HEK293T (cell line): ENCODE results near the gene TEAD3.

Source experiments
- CTCF ChIA-PET: fragments of 350-600 bp; formaldehyde crosslinking; extraction: SDS; loops from one replicate; lab custom pipeline; 2021; ENCODE audit warnings: antibody characterized with exemption, inconsistent platforms; lab: Yijun Ruan, JAX
- POLR2A ChIA-PET: fragments of 350-600 bp; formaldehyde crosslinking; extraction: SDS; loops from one replicate; lab custom pipeline; 2020; ENCODE audit warnings: antibody characterized with exemption, inconsistent platforms; lab: Yijun Ruan, JAX
- DNase-seq: peaks from one replicate; pipeline ENCODE4 v3.0.0; 2012; ENCODE audit warnings: mixed read lengths; ENCODE audit errors: extremely low spot score
- ARNT ChIP-seq: fragments of 450-650 bp; IDR thresholded peaks from 2 replicates; pipeline ENCODE4 v1.6.1; 2017; ENCODE audit warnings: mild to moderate bottlenecking
- BHLHE40 ChIP-seq: fragments of 450-650 bp; IDR thresholded peaks from 2 replicates; pipeline ENCODE4 v1.6.1; 2016; ENCODE audit warnings: mild to moderate bottlenecking, moderate library complexity, borderline replicate concordance
- CTBP1 ChIP-seq: fragments of 450-650 bp; IDR thresholded peaks from 2 replicates; pipeline ENCODE4 v1.6.1; 2016; ENCODE audit warnings: borderline replicate concordance
- ELF4 ChIP-seq: fragments of 450-650 bp; IDR thresholded peaks from 2 replicates; pipeline ENCODE4 v1.6.1; 2017; ENCODE audit warnings: antibody characterized with exemption
- FOXA1 ChIP-seq: fragments of 450-650 bp; IDR thresholded peaks from 2 replicates; pipeline ENCODE4 v1.6.1; 2016; ENCODE audit warnings: mild to moderate bottlenecking
- FOXK2 ChIP-seq: fragments of 450-650 bp; IDR thresholded peaks from 2 replicates; pipeline ENCODE4 v1.6.1; 2016; ENCODE audit warnings: mild to moderate bottlenecking
- FOXM1 ChIP-seq: fragments of 450-650 bp; IDR thresholded peaks from 2 replicates; pipeline ENCODE4 v1.6.1; 2017; ENCODE audit warnings: mild to moderate bottlenecking, borderline replicate concordance
- HDGF ChIP-seq: fragments of 450-650 bp; IDR thresholded peaks from 2 replicates; pipeline ENCODE4 v1.6.1; 2017; ENCODE audit warnings: antibody characterized with exemption, borderline replicate concordance
- L3MBTL2 ChIP-seq: fragments of 450-650 bp; conservative IDR thresholded peaks from 2 replicates; pipeline ENCODE4 v1.6.1; 2016; ENCODE audit warnings: mild to moderate bottlenecking
- LEF1 ChIP-seq: fragments of 450-650 bp; IDR thresholded peaks from 2 replicates; pipeline ENCODE4 v1.6.1; 2017; ENCODE audit warnings: mild to moderate bottlenecking, borderline replicate concordance
- NFRKB ChIP-seq: fragments of 450-650 bp; IDR thresholded peaks from 2 replicates; pipeline ENCODE4 v1.6.1; 2016; ENCODE audit warnings: mild to moderate bottlenecking, moderate library complexity
- SP1 ChIP-seq: fragments of 450-650 bp; IDR thresholded peaks from 2 replicates; pipeline ENCODE4 v1.6.1; 2017
- SUZ12 ChIP-seq: fragments of 450-650 bp; IDR thresholded peaks from 2 replicates; pipeline ENCODE4 v1.6.1; 2016; ENCODE audit warnings: mild to moderate bottlenecking
- TARDBP ChIP-seq: fragments of 450-650 bp; IDR thresholded peaks from 2 replicates; pipeline ENCODE4 v1.6.1; 2016
- ZNF384 ChIP-seq: fragments of 450-650 bp; IDR thresholded peaks from 2 replicates; pipeline ENCODE4 v1.6.1; 2016
- TF ChIP-seq, protein P1 (sequence below): fragments of 450-650 bp; IDR thresholded peaks from 2 replicates; pipeline ENCODE4 v1.6.1; 2016

TEAD3 gene

GRCh38 chr6:35469751-35470662, 26.9 kb downstream of the TEAD3 start:
- ChIA-PET POLR2A (interaction anchor here (0.8 to 1.9 kb wide), 5 partner anchors 10 to 26 kb away, joined by 3 to 9 read pairs (median 6); partner anchors contain the start of genes FANCE and TEAD3), CTCF (no interaction called here)
- no peak for DNase-seq
- TF ChIP-seq CTBP1 (no peak), ELF4 (no peak), FOXM1 (no peak), SP1 (no peak), SUZ12 (no peak), BHLHE40 (no peak), LEF1 (no peak), ARNT (no peak), ZNF384 (no peak), FOXA1 (no peak), HDGF (no peak)

DNA sequence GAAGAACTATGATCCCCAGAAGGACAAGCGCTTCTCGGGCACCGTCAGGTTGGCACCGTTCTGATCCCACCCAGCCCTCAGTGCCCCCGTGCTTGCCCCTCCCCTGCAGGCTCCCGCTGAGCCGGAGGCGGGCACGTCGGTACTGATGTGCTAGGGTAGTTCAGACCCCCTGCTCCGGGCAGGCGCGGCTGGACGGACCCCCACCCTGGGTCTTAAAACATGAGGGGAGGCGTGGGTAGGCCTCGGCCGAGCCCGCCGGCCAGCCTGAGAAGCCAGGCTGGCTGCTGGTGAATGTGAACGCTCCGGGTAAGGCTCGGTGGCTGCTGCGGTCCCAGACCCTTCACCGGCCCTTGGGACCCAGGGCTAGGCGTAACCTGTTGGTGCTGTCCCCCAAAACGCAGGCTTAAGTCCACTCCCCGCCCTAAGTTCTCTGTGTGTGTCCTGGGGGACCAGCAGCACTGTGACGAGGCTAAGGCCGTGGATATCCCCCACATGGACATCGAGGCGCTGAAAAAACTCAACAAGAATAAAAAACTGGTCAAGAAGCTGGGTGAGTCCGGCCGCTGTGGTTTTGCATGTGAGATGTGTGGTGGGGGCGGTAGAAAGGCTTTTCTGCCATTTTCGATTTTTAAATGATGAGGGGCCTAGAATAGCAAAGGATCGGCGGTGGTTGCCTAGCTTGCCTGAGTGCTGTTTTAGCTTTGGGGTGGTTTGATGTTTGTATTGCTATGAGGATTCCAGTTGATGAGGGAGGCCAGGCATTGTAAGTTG, 27.7 kb downstream of the TEAD3 start:
- TF ChIP-seq ELF4: no peak
- TF ChIP-seq ARNT: no peak
- TF ChIP-seq SP1: no peak
- TF ChIP-seq FOXK2: no peak
- TF ChIP-seq HDGF: no peak
- TF ChIP-seq, protein P1, sequence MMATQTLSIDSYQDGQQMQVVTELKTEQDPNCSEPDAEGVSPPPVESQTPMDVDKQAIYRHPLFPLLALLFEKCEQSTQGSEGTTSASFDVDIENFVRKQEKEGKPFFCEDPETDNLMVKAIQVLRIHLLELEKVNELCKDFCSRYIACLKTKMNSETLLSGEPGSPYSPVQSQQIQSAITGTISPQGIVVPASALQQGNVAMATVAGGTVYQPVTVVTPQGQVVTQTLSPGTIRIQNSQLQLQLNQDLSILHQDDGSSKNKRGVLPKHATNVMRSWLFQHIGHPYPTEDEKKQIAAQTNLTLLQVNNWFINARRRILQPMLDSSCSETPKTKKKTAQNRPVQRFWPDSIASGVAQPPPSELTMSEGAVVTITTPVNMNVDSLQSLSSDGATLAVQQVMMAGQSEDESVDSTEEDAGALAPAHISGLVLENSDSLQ: no peak
- TF ChIP-seq L3MBTL2: no peak
- no peak for TF ChIP-seq CTBP1
- no peak for DNase-seq
- ChIA-PET CTCF (interaction anchor here (1.2 kb wide), 1 partner anchor 18 kb away, joined by 3 read pairs; no protein-coding TSS in a partner anchor), POLR2A (interaction anchor here (0.8 to 3.1 kb wide), 11 partner anchors 9 to 127 kb away, joined by 3 to 22 read pairs (median 4); partner anchors contain the start of genes FANCE and PPARD)

GRCh38 chr6:35468181-35468979, 28.5 kb downstream of the TEAD3 start, which contains the start of gene RPL10A:
Gene RPL10A (plus strand): TSS chr6:35468401. CDS start chr6:35468435, 34 bp downstream.
- peak; percentile 97 for DNase-seq
- TF ChIP-seq, protein P1: no peak
- peak; percentile 33; the same call in 1 of the 2 replicates for TF ChIP-seq L3MBTL2
- no peak for TF ChIP-seq HDGF
- peak; percentile 97 for TF ChIP-seq ELF4
- TF ChIP-seq TARDBP: 0 out of 2 replicates have a peak, but pooled peaks have one; percentile 21
- TF ChIP-seq FOXM1: no peak
- TF ChIP-seq FOXA1: no peak
- CTCF ChIA-PET: interaction anchor here (0.9 to 1.2 kb wide), 4 partner anchors 16 to 171 kb away, joined by 3 to 4 read pairs (median 4); partner anchors contain the start of genes DEF6 and FANCE
- POLR2A ChIA-PET: interaction anchor here (0.9 to 3.1 kb wide), 15 partner anchors 10 to 150 kb away, joined by 3 to 22 read pairs (median 4); partner anchors contain the start of genes FANCE and PPARD

GRCh38 chr6:35465646-35466045, 31.2 kb downstream of the TEAD3 start:
- no peak for DNase-seq
- CTCF ChIA-PET: interaction anchor here (1.0 kb wide), 1 partner anchor 117 kb away, joined by 3 read pairs; no protein-coding TSS in a partner anchor
- POLR2A ChIA-PET: interaction anchor here (0.5 to 0.9 kb wide), 2 partner anchors 177 to 206 kb away, joined by 3 read pairs; partner anchors contain the start of gene ZNF76
- TF ChIP-seq, protein P1: no peak
- no peak for TF ChIP-seq BHLHE40
- no peak for TF ChIP-seq NFRKB
- TF ChIP-seq ZNF384: no peak
- no peak for TF ChIP-seq SUZ12
- no peak for TF ChIP-seq FOXK2
- no peak for TF ChIP-seq SP1
- TF ChIP-seq FOXA1: no peak
- TF ChIP-seq L3MBTL2: no peak
- TF ChIP-seq FOXM1: no peak
- TF ChIP-seq HDGF: no peak
- no peak for TF ChIP-seq ARNT
- TF ChIP-seq TARDBP: no peak
- no peak for TF ChIP-seq CTBP1
- no peak for TF ChIP-seq LEF1
- TF ChIP-seq ELF4: no peak

DNA sequence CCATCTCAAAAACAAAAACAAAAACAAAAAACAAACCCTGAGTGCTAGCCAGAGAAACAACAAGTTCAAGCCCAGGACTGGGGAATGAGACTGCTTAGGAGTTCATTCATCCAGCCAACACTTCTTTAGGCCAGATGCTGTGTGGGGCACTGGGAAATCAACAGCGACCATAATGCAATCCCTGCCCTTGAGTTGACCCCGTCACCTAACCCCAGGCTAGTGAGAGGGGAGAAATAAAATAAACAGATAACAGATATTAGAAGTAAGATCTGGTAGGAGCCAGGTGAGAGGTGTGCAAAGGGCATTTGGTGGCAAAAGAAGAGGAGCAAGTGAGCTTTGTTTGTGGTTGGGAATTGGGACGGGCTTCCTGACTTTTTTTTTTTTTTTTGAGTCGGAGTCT, 33.6 kb downstream of the TEAD3 start:
- ChIA-PET CTCF (no interaction called here), POLR2A (no interaction called here)
- no peak for DNase-seq
- TF ChIP-seq, protein P1: no peak
- no peak for TF ChIP-seq FOXM1
- no peak for TF ChIP-seq ELF4
- TF ChIP-seq SP1: no peak
- no peak for TF ChIP-seq NFRKB
